Activated CD8-positive, alpha-beta memory T cell treated with anti-CD3 and anti-CD28 coated beads for 24 hours (primary cell): Measurements from ENCODE around the gene MT2A.
"Not testable (repeated sequence)": the region's sequence is repeated elsewhere in the genome, so short reads cannot be mapped to it uniquely, and the experiment has no call there.

Source experiments
- DNase-seq: peaks from one replicate; pipeline ENCODE4 v3.0.0-alpha.2; 2020

MT2A gene

DNA sequence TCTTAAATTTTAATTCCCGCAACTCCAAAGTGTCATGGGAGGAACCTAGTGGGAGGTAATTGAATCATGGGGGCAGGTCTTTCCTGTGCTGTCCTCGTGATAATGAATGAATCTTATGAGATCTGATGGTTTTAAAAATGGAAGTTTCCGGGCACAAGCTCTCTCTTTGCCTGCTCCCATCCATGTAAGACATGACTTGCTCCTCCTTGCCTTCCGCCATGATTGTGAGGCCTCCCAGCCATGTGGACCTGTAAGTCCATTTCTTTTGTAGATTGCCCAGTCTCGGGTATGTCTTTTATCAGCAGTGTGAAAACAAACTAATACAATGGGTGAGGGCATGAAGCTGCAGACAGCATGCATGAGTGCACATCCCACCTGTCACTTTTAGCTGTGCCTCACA, 14.8 kb downstream of the MT2A start:
- not testable (repeated sequence) for DNase-seq

DNA sequence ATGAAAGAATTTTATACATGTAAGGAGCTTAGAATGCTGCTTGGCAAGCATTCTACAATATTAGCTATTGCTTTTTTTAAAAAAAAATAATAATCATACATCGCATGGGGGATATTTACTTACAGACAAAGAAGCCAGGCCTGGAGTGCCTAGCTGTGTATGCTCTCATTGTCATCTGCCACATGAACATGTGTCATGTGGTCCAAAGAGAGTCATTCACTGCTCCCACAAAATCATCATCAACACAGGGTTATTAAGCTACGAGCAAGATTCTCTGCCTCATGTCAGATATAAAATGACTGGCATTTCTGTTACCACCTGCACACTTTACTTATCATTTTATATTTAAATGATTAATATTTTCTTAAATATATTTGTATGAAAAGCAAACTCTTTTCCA, 15.3 kb downstream of the MT2A start:
- no peak for DNase-seq

DNA sequence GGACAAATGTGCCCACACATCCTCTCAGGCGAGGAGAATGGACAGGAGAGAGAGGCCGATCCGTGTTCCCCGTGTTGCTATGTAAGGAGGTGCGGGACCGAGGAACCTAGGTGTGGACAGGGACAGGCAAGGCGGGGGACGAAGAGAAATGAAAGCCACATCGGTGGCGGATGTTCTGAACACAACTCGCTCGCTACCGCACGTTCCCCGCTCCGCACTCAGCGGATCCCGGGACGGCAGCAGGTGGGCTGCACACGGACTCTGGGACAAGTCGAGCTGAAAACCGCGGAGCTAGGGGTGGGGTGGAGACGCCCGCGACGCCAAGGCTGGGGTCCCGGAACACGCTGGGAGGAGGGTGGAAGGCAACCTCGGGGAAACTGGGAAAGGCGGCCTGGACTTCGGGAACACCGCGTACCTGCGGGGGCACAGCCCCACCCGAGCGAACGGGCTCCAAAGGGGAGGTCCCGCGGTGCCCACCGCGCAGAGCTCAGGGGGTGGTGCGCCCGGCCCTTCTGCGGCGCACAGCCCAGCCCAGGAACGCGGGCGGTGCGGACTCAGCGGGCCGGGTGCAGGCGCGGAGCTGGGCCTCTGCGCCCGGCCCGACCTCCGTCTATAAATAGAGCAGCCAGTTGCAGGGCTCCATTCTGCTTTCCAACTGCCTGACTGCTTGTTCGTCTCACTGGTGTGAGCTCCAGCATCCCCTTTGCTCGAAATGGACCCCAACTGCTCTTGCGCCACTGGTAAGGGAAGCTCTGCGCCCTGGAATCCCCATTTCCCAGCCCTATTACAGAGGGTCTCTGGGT, 17.0 kb downstream of the MT2A start, which contains the start of gene MT1E:
MT1E (plus strand) TSS at position 642 of the 803 bp plus-strand sequence; CDS start at position 713, 71 bp downstream.
- peak; percentile 84 for DNase-seq

DNA sequence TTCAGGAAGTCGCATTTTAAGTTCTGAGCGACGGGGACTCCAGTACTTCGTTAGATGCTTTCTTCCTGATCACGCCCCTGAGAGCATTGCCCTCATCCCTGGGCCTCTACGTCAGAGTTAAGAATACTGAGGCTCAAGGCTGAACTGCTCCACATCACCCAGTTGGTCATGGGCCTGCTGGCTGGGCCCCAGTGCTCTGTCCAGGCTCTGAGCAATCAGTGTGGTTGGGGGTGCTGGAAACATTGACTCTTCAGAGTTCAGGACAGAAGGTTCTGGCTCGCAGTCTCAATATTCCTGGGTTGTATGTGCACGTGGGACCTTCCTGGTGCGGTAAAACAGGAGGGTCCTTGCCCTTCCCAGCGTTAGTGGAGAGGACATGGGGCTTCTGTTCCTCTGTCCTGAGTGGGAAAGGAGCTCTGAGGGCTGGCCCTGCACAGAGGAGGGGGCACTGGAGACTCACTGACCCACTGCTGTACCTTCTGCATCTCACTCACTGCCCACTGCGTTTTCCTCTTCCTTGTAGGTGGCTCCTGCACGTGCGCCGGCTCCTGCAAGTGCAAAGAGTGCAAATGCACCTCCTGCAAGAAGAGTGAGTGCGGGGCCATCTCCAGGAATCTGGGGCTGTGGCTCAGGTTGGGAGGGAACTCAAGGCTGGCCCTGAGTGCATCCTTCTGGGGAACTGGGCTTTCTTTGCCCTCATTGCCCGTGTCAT, 17.7 kb downstream of the MT2A start:
- DNase-seq, result no peak

DNA sequence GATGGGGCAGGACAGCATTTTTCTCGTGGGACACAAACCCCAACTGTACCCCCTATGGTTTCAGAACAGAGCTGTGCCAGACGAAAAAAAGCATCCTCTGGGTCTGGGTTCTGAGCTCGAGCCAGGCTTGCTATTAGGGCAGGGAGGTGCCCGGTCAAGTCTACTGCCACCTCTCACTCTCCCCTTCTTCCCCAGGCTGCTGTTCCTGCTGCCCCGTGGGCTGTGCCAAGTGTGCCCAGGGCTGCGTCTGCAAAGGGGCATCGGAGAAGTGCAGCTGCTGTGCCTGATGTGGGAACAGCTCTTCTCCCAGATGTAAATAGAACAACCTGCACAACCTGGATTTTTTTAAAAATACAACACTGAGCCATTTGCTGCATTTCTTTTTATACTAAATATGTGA, 18.3 kb downstream of the MT2A start:
- DNase-seq, result no peak

DNA sequence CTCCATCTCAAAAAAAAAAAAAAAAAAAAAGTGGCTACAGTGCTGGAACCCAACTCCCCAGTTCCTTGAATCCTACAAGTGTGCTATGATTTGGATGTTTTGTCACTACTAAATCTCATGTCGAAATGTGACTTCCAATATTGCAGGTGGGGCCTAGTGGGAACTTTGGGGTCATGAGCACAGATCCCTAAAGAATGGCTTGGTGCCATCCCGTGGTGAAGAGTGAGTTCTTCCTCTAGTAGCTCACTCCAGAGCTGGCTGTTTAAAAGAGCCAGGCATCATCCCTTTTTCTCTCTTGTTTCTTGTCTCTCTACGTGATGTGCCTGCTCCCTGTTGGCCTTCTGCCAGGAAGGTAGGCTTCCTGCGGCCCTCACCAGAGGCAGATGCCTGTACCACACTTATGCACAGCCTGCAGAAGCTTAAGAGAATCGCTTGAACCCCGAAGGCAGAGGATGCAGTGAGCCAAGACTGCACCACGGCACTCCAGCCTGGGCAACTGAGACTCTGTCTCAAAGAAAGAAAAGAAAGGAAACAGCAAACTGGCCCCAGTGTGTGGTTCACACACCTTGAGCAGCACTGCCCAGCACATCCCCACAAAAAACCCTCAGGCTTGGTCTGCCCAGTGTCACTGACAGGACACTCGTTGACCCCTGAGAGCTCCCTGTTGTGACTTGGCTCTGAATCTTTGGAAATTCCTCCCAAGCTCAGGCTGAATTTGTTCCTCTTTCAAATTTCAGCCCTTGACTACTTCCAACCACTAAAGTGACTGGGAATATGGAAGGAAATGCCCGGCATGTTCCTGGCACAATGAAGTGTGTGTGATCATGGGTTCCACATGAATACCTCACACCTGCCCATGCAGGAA, 20.3 kb downstream of the MT2A start:
- DNase-seq, result no peak

DNA sequence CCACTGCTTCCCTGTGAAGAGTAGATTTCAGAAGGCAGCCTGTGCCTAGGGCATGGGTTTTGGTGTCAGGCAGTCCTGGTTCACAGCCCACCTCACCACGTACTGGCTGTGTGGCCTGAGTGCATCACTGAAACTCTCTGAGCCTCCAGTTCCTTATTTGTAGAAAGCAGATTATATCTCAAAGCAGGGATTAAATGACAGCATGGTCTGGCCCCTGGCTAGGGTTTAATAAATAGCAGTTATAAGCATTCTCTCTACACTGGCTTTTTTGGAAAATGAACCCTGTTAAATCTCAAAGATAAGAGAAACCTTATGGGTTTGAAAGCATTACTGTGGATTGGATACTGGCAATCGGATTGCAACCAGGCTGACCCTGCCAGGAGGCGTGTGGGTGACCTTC, 21.1 kb downstream of the MT2A start:
- DNase-seq, result no peak

DNA sequence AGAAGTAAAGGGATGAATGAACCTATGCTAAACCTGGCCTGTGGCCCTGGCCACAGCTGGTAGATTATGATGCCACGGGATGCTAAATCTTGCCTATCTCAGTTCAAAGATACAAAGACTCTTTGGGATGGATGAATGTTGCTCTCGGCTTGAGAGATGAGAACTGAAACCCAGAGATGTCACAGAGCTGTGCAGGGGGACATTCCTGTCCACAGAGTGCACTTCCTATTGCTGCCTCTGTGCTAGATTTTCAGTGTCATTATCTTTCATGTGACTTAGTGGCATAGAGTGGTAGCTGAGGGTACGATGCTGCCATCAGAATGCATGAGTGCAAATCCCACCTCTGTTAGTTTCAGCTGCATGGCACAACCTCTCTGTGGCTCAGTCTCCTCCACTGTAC, 21.8 kb downstream of the MT2A start:
- no peak for DNase-seq

- DNase-seq, result no peak
Observed at GRCh38 chr16:56631197-56631596, 22.8 kb downstream of the MT2A start.

GRCh38 chr16:56631832-56632155, 23.4 kb downstream of the MT2A start:
- DNase-seq, result no peak

GRCh38 chr16:56632156-56632847, 23.9 kb downstream of the MT2A start, which contains the start of gene MT1M:
Gene MT1M, plus strand, starts transcription at chr16:56632659. Its CDS starts 73 bp downstream, at chr16:56632732.
- no peak for DNase-seq

DNA sequence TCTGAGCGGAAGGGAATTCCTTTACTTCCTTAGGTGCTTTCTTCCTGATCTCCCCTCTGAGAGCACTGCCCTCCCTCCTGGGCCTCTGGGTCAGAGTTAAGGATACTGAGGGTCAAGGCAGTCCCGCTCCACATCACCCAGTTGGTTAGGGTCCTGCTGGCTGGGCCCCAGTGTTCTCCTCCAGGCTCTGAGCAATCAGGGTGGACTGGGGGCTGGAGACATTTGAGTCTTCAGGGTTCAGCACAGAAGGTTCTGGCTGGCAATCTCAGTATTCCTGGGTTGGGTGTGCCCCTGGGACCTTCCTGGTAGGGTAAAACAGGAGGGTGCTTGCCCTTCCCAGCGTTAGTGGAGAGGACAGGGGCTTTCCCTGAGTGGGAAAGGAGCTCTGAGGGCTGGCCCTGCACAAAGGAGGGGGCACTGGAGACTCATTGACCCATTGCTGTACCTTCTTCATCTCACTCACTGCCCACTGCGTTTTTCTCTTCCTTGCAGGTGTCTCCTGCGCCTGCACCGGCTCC, 24.5 kb downstream of the MT2A start:
- no peak for DNase-seq

- DNase-seq, result no peak
Observed at GRCh38 chr16:56633535-56633934, 25.2 kb downstream of the MT2A start.

- no peak for DNase-seq
Observed at GRCh38 chr16:56634715-56635440, 26.5 kb downstream of the MT2A start.

DNA sequence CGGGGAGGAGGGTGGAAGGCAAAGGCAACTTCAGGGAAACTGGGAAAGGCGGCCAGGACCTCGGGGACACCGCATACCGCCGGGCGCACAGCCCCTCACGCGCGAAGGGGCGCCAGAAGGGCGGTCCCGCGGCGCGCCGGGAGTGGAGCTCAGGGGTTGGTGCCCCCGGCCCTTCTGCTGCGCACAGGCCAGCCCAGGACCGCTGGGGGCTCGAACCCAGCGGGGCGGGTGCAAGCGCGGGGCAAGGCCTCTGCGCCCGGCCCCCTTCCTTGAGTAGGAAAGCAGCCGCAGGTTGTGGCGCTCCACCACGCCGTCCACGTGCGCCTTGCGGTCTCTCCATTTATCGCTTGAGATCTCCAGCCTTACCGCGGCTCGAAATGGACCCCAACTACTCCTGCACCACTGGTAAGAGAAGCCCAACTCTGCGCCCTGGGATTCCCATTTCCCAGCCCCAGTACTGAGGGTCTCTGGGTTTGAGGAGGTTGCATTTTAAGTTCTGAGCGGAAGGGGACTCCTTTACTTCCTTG, 27.1 kb downstream of the MT2A start:
- no peak for DNase-seq

GRCh38 chr16:56636616-56637413, 28.4 kb downstream of the MT2A start:
- DNase-seq, result no peak

GRCh38 chr16:56637814-56638750, 29.7 kb downstream of the MT2A start, which contains the start of gene MT1A:
Gene MT1A, plus strand, starts transcription at chr16:56638666. Its CDS starts 73 bp downstream, at chr16:56638739.
- no peak for DNase-seq

GRCh38 chr16:56639045-56639444, 30.7 kb downstream of the MT2A start:
- DNase-seq, result no peak

DNA sequence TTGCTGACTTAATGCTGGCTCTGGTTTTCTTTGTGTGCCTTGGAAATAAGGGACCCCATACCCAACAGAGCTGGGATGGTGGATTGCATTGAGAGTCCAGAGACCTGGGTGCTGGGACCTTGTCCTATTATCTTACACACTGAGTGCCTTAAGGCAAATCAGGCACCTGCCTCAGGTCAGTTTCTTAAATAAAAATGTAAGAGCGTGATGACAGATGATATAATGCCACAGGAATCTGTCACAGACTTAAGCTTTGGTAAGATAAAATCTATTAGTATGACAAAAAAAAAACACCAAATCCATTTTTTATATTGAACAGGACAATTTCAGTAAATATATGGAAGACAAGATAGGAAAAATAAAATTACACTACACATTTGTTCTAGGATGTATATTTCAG, 31.7 kb downstream of the MT2A start:
- no peak for DNase-seq
